GM12865 (cell line): Measurements from ENCODE around the gene UGT1A9.

Source experiments
- DNase-seq: peaks from one replicate; pipeline ENCODE4 v3.0.0; 2010; ENCODE audit warnings: low read depth
- H3K4me3 ChIP-seq: 2 replicates; pipeline ENCODE4 v1.5.1; 2011; ENCODE audit warnings: mild to moderate bottlenecking, low read depth, low read length, control low read depth
- CTCF ChIP-seq: IDR thresholded peaks from 2 replicates; pipeline ENCODE4 v1.5.1; 2011; ENCODE audit warnings: low read length, control low read depth, low read depth, inconsistent platforms; ENCODE audit not compliant: insufficient read depth; ENCODE audit errors: missing control alignments

The UGT1A9 gene

DNA sequence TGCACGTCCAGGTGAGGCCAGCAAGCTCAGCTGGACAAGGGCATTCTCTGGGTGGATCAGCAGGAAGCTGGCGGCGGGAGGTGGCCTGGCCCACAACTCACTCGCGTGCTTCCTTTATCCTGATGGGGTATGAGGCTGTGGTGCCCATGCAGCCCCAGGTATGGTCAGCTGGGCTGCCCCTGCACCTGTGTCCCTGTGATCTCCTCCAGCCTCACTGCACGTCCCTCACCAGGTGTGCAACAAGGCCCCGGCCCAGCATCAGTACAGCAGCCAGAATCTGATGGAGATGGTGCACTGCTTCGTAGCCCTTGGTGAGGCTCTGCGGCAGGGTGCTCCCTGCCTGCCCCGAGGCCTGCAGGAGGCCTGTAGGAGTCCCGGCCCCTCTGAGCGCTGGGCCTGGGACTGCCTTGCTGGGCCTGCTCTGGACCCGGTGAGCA, 124.1 kb downstream of the UGT1A9 start:
- no peak for TF ChIP-seq CTCF
- no peak for DNase-seq
- no peak overlapping the region for H3K4me3 ChIP-seq

DNA sequence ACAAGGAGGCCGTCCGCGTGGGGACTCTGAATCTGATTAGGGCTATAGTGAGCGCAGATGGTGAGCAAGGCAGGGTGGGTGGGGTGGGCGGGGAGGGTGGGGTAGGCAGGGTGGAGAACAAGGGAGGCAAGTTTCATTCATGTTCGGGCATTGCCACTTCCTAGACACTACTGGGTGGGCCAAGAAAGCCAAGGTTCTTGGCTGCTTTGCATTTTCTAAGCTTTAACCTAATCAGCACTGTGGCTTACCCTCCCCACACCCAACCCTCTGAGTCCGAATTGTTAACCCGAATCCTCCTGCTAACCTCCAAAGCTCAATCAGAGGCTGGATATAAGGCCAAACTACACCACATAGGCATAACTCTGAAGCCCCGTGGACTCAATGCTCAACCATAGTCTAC, 124.6 kb downstream of the UGT1A9 start:
- DNase-seq, result no peak
- no peak overlapping the region for H3K4me3 ChIP-seq
- TF ChIP-seq CTCF, result no peak

DNA sequence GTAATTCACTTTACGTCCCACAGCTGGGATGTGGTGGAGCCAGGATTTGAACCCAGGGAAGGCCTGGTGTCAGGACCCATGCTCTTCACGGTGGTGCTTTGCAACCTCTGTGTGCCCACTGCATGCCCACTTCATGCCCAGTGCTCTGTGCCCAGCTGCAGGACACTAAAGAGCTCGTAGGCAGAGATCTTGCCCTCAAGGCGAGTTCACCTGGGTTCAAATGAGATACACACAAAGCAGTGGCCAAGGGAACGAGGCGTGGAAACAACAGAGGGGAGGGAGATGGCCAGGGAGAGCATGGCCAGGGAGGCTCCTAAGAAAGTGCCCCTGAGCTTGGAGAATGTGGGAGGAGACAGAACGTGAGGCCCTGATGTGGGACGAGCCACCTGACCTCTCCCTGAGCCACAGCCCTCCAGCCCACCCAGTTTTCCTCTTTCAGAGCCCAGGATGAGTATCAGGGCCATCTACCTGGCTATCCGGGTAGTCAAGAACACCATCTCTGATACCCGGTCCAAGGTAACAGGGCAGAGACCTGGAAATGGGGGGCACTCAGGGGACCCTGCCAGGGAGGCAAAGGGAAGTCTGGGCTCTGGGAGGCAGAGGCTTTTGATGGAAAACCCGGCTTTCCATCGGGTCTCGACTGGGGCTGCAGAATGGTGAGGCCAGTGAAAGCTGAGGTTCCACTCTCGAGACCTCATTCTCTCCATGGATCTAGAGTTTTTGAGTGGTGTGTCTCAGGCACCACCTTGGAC, 126.8 kb downstream of the UGT1A9 start:
- H3K4me3 ChIP-seq, result no peak overlapping the region
- no peak for DNase-seq
- TF ChIP-seq CTCF, result no peak

DNA sequence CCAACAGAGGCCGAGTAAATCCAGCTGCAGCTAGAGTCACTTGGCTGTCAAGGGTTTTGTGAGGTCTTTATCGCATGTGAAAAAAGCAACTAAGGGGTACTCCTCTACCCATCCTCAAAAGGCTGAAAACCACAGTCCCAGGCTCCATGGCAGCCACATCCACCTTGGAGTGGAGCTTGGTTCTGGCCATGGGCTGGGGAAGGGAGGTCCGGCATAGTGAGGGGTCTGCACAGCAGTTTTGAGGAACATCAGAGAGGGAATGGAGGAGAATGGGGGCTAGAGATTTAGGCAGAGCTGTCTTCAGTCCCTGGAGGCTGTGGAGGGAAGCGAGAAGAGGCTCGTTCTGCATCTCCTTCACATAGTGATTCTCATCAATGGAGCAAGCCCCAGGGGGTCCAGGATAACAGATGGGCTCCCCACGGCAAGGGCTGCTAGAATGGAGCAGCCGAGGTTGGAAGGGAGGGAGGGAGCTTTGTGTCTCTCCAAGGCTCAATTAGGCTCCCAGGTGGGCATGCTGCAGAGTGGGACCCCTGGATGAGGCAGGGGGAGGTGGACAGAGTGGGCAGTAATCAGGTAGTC, 127.5 kb downstream of the UGT1A9 start:
- no peak for TF ChIP-seq CTCF
- no peak overlapping the region for H3K4me3 ChIP-seq
- no peak for DNase-seq

GRCh38 chr2:233799716-233800115, 128.0 kb downstream of the UGT1A9 start:
- DNase-seq, result no peak
- TF ChIP-seq CTCF, result no peak
- H3K4me3 ChIP-seq, result no peak overlapping the region

DNA sequence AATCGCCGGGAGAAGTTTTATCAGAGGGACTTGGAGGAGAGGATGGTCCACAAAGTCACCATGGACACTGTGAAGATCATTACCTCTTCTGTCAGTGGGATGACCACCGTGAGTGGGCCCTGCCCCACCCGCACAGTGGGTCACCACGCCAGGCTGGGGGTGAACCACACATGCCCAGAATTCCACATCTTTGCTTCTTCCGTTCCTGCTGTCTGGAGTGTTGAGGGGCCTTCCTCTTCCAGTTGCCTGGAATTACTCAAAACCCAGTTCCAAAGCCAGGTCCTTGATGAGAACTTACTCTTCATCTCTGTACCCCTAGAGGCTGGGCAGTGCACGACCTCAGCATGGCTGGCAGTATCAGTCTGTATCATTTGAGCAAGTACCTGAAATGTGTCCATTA, 128.5 kb downstream of the UGT1A9 start:
- H3K4me3 ChIP-seq, result no peak overlapping the region
- no peak for DNase-seq
- TF ChIP-seq CTCF, result no peak
